HL-60 (cell line): ENCODE measurements around the gene PLOD3.

ENCODE experiments used
- DNase-seq, 2 experiments: peaks; one replicate each; pipeline ENCODE4 v3.0.0-alpha.2; 2010 to 2020; ENCODE audit warnings: low read depth in 1 of 2, low spot score in 1 of 2
- H3K27ac ChIP-seq: fragments of 250-450 bp; sonication (Bioruptor Pico); replicated peaks from 2 replicates; pipeline ENCODE4 v1.5.1; 2020; ENCODE audit warnings: mild to moderate bottlenecking, moderate library complexity
- H3K27me3 ChIP-seq: fragments of 250-450 bp; sonication (Bioruptor Pico); 2 replicates; pipeline ENCODE4 v1.5.1; 2021; ENCODE audit warnings: mild to moderate bottlenecking, moderate library complexity; ENCODE audit not compliant: insufficient read depth, poor library complexity, severe bottlenecking
- H3K4me3 ChIP-seq: replicated peaks from 2 replicates; pipeline ENCODE4 v1.5.1; 2011; ENCODE audit warnings: mild to moderate bottlenecking, control low read depth, low read length; ENCODE audit not compliant: insufficient read depth
- GABPA ChIP-seq: IDR thresholded peaks from 2 replicates; pipeline ENCODE4 v1.6.1; 2012; ENCODE audit warnings: low read depth
- POLR2AphosphoS5 ChIP-seq: IDR thresholded peaks from 2 replicates; pipeline ENCODE4 v1.6.1; 2012; ENCODE audit warnings: low read depth
- SPI1 ChIP-seq: IDR thresholded peaks from 2 replicates; pipeline ENCODE4 v1.6.1; 2012; ENCODE audit warnings: low read depth, mild to moderate bottlenecking, borderline replicate concordance
- TF ChIP-seq, protein P1 (sequence below): IDR thresholded peaks from 2 replicates; pipeline ENCODE4 v1.6.1; 2012; ENCODE audit warnings: low read depth; ENCODE audit not compliant: insufficient replicate concordance
- TF ChIP-seq, protein P2 (sequence below): IDR thresholded peaks from one replicate; pipeline ENCODE4 v1.5.1; 2011; ENCODE audit warnings: low read length, control low read depth, inconsistent platforms; ENCODE audit not compliant: insufficient read depth

PLOD3 gene

DNA sequence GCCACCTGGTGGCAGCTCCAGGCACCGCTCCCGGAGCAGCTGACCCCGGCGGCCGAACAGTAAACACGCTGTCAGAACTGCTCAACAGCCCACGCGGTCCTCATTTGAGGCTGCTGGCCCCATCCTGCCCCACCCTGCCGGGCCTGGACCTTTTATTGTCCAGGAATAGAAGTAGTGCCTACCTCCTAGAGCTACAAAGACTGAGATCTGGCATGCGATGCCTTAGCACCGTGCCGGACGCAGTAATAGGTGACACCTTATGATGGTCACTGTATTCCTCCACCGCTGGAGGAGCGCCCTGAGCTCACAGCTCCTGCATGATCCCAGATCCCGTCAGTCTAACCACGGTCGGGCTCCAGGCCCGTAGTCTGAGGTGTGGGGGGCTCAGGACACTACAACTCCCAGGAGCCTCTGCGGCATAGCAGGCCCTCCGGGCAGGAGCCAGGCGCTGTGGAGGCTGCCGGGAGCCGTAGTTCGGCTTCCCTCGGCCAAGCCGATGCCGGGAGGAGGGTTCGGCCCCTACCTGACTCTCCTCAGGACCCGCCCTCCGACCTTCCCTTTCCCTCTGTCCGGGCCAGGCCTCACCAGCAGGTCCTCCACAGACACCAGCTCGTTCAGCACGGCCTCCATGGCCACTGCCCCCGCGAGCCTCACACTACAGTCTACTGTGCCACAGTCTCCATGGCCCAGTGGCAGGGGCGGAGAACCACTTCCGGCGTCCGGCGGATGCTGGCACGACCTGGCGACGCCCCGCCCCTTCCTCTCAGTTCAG is 27.2 kb upstream of the PLOD3 start, which contains the start of gene FIS1:
FIS1 (minus strand) TSS at position 707 of the 772 bp plus-strand sequence; CDS start at position 630, 77 bp downstream.
- no peaks in the 10 kb centered on the region for H3K27me3 ChIP-seq
- peak within 1 kb of the TSS; percentile 88 for H3K27ac ChIP-seq
- TF ChIP-seq, protein P1, sequence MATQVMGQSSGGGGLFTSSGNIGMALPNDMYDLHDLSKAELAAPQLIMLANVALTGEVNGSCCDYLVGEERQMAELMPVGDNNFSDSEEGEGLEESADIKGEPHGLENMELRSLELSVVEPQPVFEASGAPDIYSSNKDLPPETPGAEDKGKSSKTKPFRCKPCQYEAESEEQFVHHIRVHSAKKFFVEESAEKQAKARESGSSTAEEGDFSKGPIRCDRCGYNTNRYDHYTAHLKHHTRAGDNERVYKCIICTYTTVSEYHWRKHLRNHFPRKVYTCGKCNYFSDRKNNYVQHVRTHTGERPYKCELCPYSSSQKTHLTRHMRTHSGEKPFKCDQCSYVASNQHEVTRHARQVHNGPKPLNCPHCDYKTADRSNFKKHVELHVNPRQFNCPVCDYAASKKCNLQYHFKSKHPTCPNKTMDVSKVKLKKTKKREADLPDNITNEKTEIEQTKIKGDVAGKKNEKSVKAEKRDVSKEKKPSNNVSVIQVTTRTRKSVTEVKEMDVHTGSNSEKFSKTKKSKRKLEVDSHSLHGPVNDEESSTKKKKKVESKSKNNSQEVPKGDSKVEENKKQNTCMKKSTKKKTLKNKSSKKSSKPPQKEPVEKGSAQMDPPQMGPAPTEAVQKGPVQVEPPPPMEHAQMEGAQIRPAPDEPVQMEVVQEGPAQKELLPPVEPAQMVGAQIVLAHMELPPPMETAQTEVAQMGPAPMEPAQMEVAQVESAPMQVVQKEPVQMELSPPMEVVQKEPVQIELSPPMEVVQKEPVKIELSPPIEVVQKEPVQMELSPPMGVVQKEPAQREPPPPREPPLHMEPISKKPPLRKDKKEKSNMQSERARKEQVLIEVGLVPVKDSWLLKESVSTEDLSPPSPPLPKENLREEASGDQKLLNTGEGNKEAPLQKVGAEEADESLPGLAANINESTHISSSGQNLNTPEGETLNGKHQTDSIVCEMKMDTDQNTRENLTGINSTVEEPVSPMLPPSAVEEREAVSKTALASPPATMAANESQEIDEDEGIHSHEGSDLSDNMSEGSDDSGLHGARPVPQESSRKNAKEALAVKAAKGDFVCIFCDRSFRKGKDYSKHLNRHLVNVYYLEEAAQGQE, result no peak
- TF ChIP-seq GABPA (peak; percentile 88), POLR2AphosphoS5 (peak; percentile 79), SPI1 (no peak)
- TF ChIP-seq, protein P2, sequence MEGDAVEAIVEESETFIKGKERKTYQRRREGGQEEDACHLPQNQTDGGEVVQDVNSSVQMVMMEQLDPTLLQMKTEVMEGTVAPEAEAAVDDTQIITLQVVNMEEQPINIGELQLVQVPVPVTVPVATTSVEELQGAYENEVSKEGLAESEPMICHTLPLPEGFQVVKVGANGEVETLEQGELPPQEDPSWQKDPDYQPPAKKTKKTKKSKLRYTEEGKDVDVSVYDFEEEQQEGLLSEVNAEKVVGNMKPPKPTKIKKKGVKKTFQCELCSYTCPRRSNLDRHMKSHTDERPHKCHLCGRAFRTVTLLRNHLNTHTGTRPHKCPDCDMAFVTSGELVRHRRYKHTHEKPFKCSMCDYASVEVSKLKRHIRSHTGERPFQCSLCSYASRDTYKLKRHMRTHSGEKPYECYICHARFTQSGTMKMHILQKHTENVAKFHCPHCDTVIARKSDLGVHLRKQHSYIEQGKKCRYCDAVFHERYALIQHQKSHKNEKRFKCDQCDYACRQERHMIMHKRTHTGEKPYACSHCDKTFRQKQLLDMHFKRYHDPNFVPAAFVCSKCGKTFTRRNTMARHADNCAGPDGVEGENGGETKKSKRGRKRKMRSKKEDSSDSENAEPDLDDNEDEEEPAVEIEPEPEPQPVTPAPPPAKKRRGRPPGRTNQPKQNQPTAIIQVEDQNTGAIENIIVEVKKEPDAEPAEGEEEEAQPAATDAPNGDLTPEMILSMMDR, result peak; percentile 46
- H3K4me3 ChIP-seq, result peak within 1 kb of the TSS; percentile 79
- DNase-seq, result peak; percentile 88 to 92

DNA sequence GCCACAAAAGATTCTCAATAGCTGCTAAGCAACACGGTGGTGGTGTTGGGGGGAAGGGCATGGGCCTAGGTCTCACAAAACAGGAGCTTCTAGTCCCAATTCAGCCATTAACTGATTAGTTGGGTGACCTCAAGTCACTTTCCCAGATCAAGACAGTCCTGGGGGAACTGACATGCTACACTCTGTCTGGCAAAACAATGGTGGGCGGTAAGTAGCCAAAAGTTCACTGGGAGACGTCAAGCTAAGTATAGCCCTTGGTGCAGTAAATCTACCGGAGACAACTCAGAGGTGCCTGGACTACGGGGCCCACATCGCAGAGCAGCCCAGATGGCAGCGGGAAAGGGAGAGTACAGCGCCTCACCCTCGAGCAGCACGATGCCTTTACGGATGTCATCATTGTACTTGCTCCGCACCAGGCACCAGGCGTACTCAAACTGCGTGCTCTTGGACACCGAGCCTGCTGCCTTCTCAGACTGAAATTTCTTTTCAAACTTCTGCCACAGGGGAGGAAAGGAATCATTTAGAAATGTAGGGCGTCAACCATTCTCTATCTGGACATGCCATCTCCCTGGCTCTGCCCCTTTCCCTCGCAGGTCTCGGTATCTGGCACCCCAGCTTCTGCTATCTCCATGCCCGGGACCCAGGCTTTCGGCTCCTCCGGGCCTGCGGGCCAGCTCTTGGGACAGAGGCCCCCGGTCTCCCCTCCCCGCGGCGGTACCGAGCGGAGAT is 26.4 kb upstream of the PLOD3 start:
- H3K4me3 ChIP-seq, result peak overlapping the region; percentile 79
- no peaks in the 10 kb centered on the region for H3K27me3 ChIP-seq
- peak overlapping the region; percentile 88 for H3K27ac ChIP-seq
- TF ChIP-seq POLR2AphosphoS5 (no peak), GABPA (no peak), SPI1 (no peak)
- TF ChIP-seq, protein P2, result no peak
- TF ChIP-seq, protein P1, result no peak
- no peak for DNase-seq

DNA sequence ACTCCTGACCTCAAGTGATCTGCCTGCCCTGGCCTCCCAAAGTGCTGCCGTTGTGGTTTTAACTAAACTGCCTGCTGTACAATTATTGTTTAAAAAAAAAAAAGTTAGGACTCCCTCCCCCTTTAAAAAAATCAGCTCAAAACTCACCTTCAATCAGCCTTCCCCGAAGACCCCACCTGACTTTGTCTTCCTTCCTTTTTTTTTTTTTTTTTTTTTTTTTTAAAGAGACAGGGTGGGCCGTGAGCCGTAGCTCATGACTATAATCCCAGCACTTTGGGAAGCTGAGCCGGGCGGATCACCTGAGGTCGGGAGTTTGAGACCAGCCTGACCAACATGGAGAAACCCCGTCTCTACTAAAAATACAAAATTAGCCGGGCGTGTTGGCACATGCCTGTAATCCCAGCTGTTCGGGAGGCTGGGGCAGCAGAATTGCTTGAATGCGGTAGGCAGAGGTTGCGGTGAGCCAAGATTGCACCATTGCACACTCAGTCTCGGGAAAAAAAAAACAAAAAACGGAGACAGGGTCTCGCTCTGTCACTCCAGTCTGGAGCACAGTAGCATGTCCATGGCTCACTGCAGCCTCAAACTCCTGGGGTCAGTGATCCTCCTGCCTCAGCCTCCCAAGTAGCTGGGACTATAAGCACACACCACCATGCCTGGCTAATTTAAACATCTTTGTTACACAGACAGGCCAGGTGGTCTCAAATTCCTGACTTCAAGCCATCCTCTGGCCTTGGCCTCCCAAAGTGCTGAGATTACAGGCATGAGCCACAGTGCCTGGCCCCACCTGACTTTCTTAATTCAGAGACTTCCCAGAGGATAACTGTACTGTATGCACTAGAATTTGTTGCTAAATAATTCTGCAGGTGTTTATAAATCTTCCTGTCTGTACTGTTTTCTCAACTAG is 24.3 kb upstream of the PLOD3 start:
- TF ChIP-seq, protein P2, result no peak
- peak; percentile 78 for TF ChIP-seq POLR2AphosphoS5
- TF ChIP-seq, protein P1, result no peak
- H3K27ac ChIP-seq, result peak overlapping the region; percentile 47
- H3K4me3 ChIP-seq, result no peak overlapping the region
- no peaks in the 10 kb centered on the region for H3K27me3 ChIP-seq
- peak in 1 of 2 experiments; percentile 80 for DNase-seq
